Pancreas (tissue), 10 donors: Measurements from ENCODE around the gene TBX6. TPM values are rescaled to one million over a fixed set of nuclear protein-coding genes. Genes with fewer than 3 reads are reported as not detected.
"Not testable (repeated sequence)": the region's sequence is repeated elsewhere in the genome, so short reads cannot be mapped to it uniquely, and the experiment has no call there.

Experiments used
- ATAC-seq, 4 donors: fragments of 200-7000 bp; cut with Tn5 transposase; one replicate each; pipeline versions ENCODE4 v1.8.0 to v1.9.1; 2020; ENCODE audit warnings: mild to moderate bottlenecking in 4 of 4, moderate library complexity in 4 of 4
- DNase-seq, 6 donors: peaks; one replicate each; pipeline ENCODE4 v3.0.0-alpha.2; 2020
- FAIRE-seq: peaks from 2 replicates; lab custom pipeline; 2012; peaks lifted over from hg19 to GRCh38; lab: Jason Lieb, UNC
- H3K27ac ChIP-seq, 4 donors: fragments of 200-600 bp; sonication (generic); 1 replicate in 3 of 4; 2 replicates in 1 of 4; pipeline versions ENCODE4 v1.5.0 to v1.8.0; 2020
- H3K27me3 ChIP-seq, 4 donors: fragments of 200-600 bp; one replicate each; pipeline ENCODE4 v1.8.0; 2021
- H3K36me3 ChIP-seq, 3 donors: fragments of 200-600 bp; sonication (generic) in 1 of 3; one replicate each; pipeline versions ENCODE4 v1.5.0 to v1.8.0; 2020 to 2021
- H3K4me1 ChIP-seq, 3 donors: fragments of 200-600 bp; one replicate each; pipeline ENCODE4 v1.8.0; 2021
- H3K4me3 ChIP-seq, 4 donors: fragments of 200-600 bp; sonication (generic) in 2 of 4; one replicate each; pipeline versions ENCODE4 v1.5.0 to v1.8.0; 2020 to 2021
- H3K9me3 ChIP-seq, 4 donors: fragments of 200-600 bp; one replicate each; pipeline ENCODE4 v1.8.0; 2021
- WGBS, 2 donors: extraction: QIAGEN DNeasy Blood & Tissue Kit; methylation state at CpG; one replicate each; pipeline ENCODE4 v1.1.7; 2013; 5-methylcytosine and 5-hydroxymethylcytosine counted together
- intact Hi-C, 3 donors: fragments of 100-400 bp; cut with DNase I; formaldehyde crosslinking; loops; one replicate each; pipeline versions ENCODE4 v1.11.1 to v1.14.2; 2022
- polyA plus RNA-seq, 2 donors: library from polyadenylated mRNA; stranded (reverse); fragments of 200-250 nt; gene quantifications; one replicate each; pipeline ENCODE4 v1.2.3, GENCODE V29; 2013
- total RNA-seq, 6 donors: library from RNA; stranded (reverse); fragmentation: NEBNext Ultra II Directional in 4 of 6; extraction: Animal tissue kit (Norgen Biotek cat#: 25700) in 4 of 6; gene quantifications; one replicate each; pipeline versions ENCODE4 v1.2.1 to v1.2.4, GENCODE V29; 2021 to 2023
- TF ChIP-seq, protein P1 (sequence below), 4 donors: fragments of 200-600 bp; sonication (generic) in 3 of 4; IDR thresholded peaks; one replicate each; pipeline versions ENCODE4 v1.5.0 to v1.8.0; 2021; ENCODE audit warnings: antibody characterized with exemption in 4 of 4
- donor health status: healthy with polysubstance abuse.
- donor health status: DM: no; HTN: no; CAD: no; lungs with moderate emphysema.
- donor health status: DM: no; HTN: no; CAD: no.
- donor health status: control.
- donor health status: control.
- donor health status: Bipolar disorder and iron deficiency.
- donor health status: DM: yes; HTN: yes; CAD: no.
- donor health status: DM: no; HTN: no; CAD: no.
- donor health status: DM: no; HTN: no; CAD: no.
- donor health status: DM: yes; HTN: yes; CAD: no.

Gene TBX6
- total and polyA plus RNA-seq, 8 donors: 1.3 to 3.6 (median 2.1) TPM

GRCh38 chr16:30132591-30132990 lies 40.9 kb upstream of the TBX6 start:
- Histone ChIP-seq H3K27me3 (no peaks in the 10 kb centered on the region), H3K27ac (no peak overlapping the region), H3K4me1 (no peaks in the 10 kb centered on the region), H3K36me3 (no peaks in the 10 kb centered on the region), H3K4me3 (no peak overlapping the region), H3K9me3 (no peaks in the 10 kb centered on the region)
- FAIRE-seq: no peak
- TF ChIP-seq, protein P1, sequence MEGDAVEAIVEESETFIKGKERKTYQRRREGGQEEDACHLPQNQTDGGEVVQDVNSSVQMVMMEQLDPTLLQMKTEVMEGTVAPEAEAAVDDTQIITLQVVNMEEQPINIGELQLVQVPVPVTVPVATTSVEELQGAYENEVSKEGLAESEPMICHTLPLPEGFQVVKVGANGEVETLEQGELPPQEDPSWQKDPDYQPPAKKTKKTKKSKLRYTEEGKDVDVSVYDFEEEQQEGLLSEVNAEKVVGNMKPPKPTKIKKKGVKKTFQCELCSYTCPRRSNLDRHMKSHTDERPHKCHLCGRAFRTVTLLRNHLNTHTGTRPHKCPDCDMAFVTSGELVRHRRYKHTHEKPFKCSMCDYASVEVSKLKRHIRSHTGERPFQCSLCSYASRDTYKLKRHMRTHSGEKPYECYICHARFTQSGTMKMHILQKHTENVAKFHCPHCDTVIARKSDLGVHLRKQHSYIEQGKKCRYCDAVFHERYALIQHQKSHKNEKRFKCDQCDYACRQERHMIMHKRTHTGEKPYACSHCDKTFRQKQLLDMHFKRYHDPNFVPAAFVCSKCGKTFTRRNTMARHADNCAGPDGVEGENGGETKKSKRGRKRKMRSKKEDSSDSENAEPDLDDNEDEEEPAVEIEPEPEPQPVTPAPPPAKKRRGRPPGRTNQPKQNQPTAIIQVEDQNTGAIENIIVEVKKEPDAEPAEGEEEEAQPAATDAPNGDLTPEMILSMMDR (IDR thresholded peaks at IDR 0.05): no peak
- no peak for ATAC-seq
- no peak for DNase-seq
- intact Hi-C loops: no loop called here
- WGBS, 2 donors: 64 to 78% methylated on average over 3 of the region's 3 CpGs

GRCh38 chr16:30131869-30132475 lies 40.2 kb upstream of the TBX6 start:
- 70 to 78% methylated on average over 4 of the region's 4 CpGs for WGBS, 2 donors
- H3K4me3 ChIP-seq: no peak overlapping the region
- no peaks in the 10 kb centered on the region for H3K36me3 ChIP-seq
- H3K4me1 ChIP-seq: no peaks in the 10 kb centered on the region
- no peaks in the 10 kb centered on the region for H3K27me3 ChIP-seq
- no peak for FAIRE-seq
- no peak for DNase-seq
- intact Hi-C loops: no loop called here
- TF ChIP-seq, protein P1 (IDR thresholded peaks at IDR 0.05): no peak
- no peak for ATAC-seq
- no peaks in the 10 kb centered on the region for H3K9me3 ChIP-seq
- no peak overlapping the region for H3K27ac ChIP-seq

DNA sequence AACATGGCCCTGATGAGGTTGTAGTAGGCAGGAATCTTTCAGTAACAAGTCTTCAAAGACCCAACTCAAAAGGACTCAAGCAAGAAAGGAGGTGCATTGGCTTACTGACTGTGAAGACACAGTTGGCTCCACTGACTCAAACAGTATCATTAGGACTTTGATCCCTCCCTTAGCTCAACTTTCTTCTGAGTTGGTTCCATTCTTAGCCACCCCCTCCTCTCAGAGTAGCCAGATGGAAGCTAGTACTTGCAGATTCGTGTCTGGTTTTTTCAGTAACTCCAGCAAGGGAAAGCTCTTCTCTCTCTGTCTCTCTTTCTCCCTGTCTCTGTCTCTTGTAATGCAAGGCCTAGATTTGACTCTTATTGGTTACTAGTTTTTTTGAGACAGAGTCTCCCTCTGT lies 36.3 kb upstream of the TBX6 start:
- no peak for ATAC-seq
- FAIRE-seq: no peak
- DNase-seq: no peak
- H3K4me3 ChIP-seq: no peak overlapping the region
- H3K27ac ChIP-seq: no peak overlapping the region
- TF ChIP-seq, protein P1 (IDR thresholded peaks at IDR 0.05): no peak
- no peaks in the 10 kb centered on the region for H3K27me3 ChIP-seq
- intact Hi-C loops: loop anchor here in 1 of 3 donors (5.0 kb wide), 1 partner anchor 49 kb away; no protein-coding TSS in a partner anchor
- H3K9me3 ChIP-seq: no peaks in the 10 kb centered on the region
- H3K4me1 ChIP-seq: peaks cover 0 to 3% (median 0%) of the 10 kb centered on the region in 3 donors
- no peaks in the 10 kb centered on the region for H3K36me3 ChIP-seq
- 84 to 90% methylated on average over 1 of the region's 1 CpG for WGBS, 2 donors

- not testable (repeated sequence) for H3K27ac ChIP-seq, H3K9me3 ChIP-seq, H3K4me3 ChIP-seq, H3K4me1 ChIP-seq, H3K27me3 ChIP-seq, H3K36me3 ChIP-seq, FAIRE-seq, ATAC-seq, DNase-seq
- WGBS, 2 donors: 89 to 92% methylated on average over 9 of the region's 9 CpGs
- intact Hi-C loops: loop anchor here in 1 of 3 donors (5.0 kb wide), 1 partner anchor 52 kb away; no protein-coding TSS in a partner anchor
These were observed 34.0 kb upstream of the TBX6 start for GRCh38 chr16:30125690-30126089.

DNA sequence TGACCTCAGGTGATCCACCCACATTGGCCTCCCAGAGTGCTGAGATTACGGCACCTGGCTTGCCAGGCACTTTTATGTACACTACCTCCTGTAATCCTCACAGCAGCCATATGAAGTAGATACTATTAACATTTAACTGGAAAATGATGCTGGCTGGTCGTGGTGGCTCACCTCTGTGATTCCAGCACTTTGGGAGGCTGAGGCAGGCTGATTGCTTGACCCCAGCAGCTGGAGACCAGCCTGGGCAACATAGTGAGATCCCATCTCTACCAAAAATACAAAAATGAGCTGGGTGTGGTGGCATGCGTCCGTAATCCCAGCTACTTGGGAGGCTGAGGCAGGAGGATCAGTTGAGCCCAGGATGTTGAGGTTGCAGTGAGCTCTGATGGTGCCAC lies 33.3 kb upstream of the TBX6 start:
- H3K27me3 ChIP-seq: no peaks in the 10 kb centered on the region
- 83 to 84% methylated on average over 4 of the region's 4 CpGs for WGBS, 2 donors
- no peak for FAIRE-seq
- no peaks in the 10 kb centered on the region for H3K9me3 ChIP-seq
- H3K4me1 ChIP-seq: peaks cover 0 to 3% (median 0%) of the 10 kb centered on the region in 3 donors
- H3K27ac ChIP-seq: no peak overlapping the region
- no peak overlapping the region for H3K4me3 ChIP-seq
- TF ChIP-seq, protein P1 (IDR thresholded peaks at IDR 0.05): no peak
- peak in 1 of 6 donors; percentile 10 for DNase-seq
- no peak for ATAC-seq
- H3K36me3 ChIP-seq: no peaks in the 10 kb centered on the region
- intact Hi-C loops: loop anchor here in 1 of 3 donors (5.0 kb wide), 1 partner anchor 52 kb away; no protein-coding TSS in a partner anchor
